Right lobe of liver (tissue), 6 donors: Measurements from ENCODE around the gene LLGL2. TPM values are rescaled to one million over a fixed set of nuclear protein-coding genes. Genes with fewer than 3 reads are reported as not detected.

ENCODE experiments used
- ATAC-seq, 4 donors: fragments of 200-7000 bp; cut with Tn5 transposase; one replicate each; pipeline ENCODE4 v1.9.1; 2020; ENCODE audit warnings: mild to moderate bottlenecking in 4 of 4, moderate library complexity in 4 of 4
- DNase-seq, 3 donors: peaks; one replicate each; pipeline ENCODE4 v3.0.0-alpha.2; 2020
- H3K27ac ChIP-seq, 3 donors: fragments of 200-600 bp; one replicate each; pipeline ENCODE4 v1.8.0; 2022
- H3K27me3 ChIP-seq, 2 donors: fragments of 200-600 bp; one replicate each; pipeline ENCODE4 v1.8.0; 2022
- H3K36me3 ChIP-seq, 4 donors: fragments of 200-600 bp; sonication (generic) in 1 of 4; one replicate each; pipeline versions ENCODE4 v1.5.1 to v1.8.0; 2017 to 2022; ENCODE audit warnings: control low read depth in 1 of 4
- H3K4me1 ChIP-seq, 4 donors: fragments of 200-600 bp; sonication (generic) in 1 of 4; one replicate each; pipeline versions ENCODE4 v1.5.1 to v1.8.0; 2017 to 2022; ENCODE audit warnings: control low read depth in 1 of 4
- H3K4me3 ChIP-seq, 3 donors: fragments of 200-600 bp; one replicate each; pipeline ENCODE4 v1.8.0; 2022
- H3K9me3 ChIP-seq, 4 donors: fragments of 200-600 bp; sonication (generic) in 1 of 4; one replicate each; pipeline versions ENCODE4 v1.5.1 to v1.8.0; 2017 to 2022; ENCODE audit warnings: control low read depth in 1 of 4
- POLR2A ChIP-seq: fragments of 450-650 bp; IDR thresholded peaks from one replicate; pipeline ENCODE4 v1.6.1; 2017; ENCODE audit warnings: antibody characterized with exemption, mild to moderate bottlenecking
- WGBS: methylation state at CpG from one replicate; pipeline ENCODE4 v1.1.6; 2018; ENCODE audit warnings: low coverage, low lambda C conversion rate; ENCODE audit not compliant: insufficient coverage; ENCODE audit errors: missing lambda C conversion rate; 5-methylcytosine and 5-hydroxymethylcytosine counted together
- intact Hi-C, 2 donors: fragments of 100-400 bp; cut with DNase I; formaldehyde crosslinking; loops; one replicate each; pipeline versions ENCODE4 v1.11.2 to v1.14.1; 2022
- total RNA-seq, 6 experiments: library from RNA; depleted of rRNA in 2 of 6; stranded (reverse); fragments of >200 nt in 2 of 6; fragmentation: NEBNext Ultra II Directional in 3 of 6; extraction: Animal tissue kit (Norgen Biotek cat#: 25700) in 3 of 6; gene quantifications; one replicate each; pipeline versions ENCODE4 v1.1.0 to v1.2.4, GENCODE V29; 2016 to 2023
- TF ChIP-seq, protein P1 (sequence below), 4 donors: fragments of 200-600 bp in 3 of 4; fragments of 450-650 bp in 1 of 4; IDR thresholded peaks; one replicate each; pipeline versions ENCODE4 v1.5.1 to v1.8.0; 2016 to 2022; ENCODE audit warnings: antibody characterized with exemption in 4 of 4, mild to moderate bottlenecking in 2 of 4
- donor health status: DM: no; HTN: yes; CAD: no.
- donor health status: DM: no; HTN: no; CAD: no.
- donor health status: DM: no; HTN: no; CAD: no.
- donor health status: DM: no; HTN: yes; CAD: no.
- donor health status: DM: no; HTN: yes; CAD: no.

Gene LLGL2
- total RNA-seq, 6 experiments from 2014 or later = 32.8 to 71.4 (median 44.6) TPM

DNA sequence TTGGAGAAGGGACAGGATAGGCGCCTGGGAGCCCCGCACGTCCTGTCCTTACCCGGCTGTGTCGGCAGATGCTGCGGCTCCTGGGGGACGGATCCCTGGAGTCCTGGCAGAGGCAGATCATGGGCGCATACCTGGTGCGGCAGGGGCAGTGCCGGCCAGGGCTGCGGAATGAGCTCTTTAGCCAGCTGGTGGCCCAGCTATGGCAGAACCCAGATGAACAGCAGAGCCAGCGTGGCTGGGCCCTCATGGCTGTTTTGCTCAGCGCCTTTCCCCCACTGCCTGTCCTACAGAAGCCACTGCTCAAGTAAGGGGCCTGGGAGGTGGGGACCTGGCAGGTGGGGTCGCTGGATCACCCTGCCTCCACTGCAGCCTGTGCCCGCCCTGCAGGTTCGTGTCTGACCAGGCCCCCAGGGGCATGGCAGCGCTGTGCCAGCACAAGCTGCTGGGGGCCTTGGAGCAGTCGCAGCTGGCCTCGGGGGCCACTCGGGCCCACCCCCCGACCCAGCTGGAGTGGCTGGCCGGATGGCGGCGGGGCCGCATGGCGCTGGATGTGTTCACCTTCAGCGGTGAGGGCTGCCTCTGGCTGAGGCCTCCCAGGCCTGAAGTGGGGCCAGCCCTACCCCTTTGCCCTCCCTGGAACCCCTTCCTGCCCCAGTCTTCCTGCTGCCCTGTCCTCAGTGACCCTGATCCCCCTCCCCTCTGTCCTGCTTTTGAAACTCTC lies 87.6 kb downstream of the LLGL2 start:
- Histone ChIP-seq H3K9me3 (no peaks in the 10 kb centered on the region), H3K36me3 (peaks cover 0 to 8% (median 0%) of the 10 kb centered on the region in 4 donors), H3K4me1 (peaks cover 0 to 12% (median 4%) of the 10 kb centered on the region in 4 donors), H3K4me3 (no peak overlapping the region), H3K27me3 (no peaks in the 10 kb centered on the region), H3K27ac (no peak overlapping the region)
- DNase-seq (no peak), ATAC-seq (no peak)
- WGBS = 60% methylated on average over 1 of the region's 27 CpGs
- intact Hi-C loops = no loop called here
- TF ChIP-seq, protein P1, sequence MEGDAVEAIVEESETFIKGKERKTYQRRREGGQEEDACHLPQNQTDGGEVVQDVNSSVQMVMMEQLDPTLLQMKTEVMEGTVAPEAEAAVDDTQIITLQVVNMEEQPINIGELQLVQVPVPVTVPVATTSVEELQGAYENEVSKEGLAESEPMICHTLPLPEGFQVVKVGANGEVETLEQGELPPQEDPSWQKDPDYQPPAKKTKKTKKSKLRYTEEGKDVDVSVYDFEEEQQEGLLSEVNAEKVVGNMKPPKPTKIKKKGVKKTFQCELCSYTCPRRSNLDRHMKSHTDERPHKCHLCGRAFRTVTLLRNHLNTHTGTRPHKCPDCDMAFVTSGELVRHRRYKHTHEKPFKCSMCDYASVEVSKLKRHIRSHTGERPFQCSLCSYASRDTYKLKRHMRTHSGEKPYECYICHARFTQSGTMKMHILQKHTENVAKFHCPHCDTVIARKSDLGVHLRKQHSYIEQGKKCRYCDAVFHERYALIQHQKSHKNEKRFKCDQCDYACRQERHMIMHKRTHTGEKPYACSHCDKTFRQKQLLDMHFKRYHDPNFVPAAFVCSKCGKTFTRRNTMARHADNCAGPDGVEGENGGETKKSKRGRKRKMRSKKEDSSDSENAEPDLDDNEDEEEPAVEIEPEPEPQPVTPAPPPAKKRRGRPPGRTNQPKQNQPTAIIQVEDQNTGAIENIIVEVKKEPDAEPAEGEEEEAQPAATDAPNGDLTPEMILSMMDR (IDR thresholded peaks at IDR 0.05) = no peak
- no peak for TF ChIP-seq POLR2A

DNA sequence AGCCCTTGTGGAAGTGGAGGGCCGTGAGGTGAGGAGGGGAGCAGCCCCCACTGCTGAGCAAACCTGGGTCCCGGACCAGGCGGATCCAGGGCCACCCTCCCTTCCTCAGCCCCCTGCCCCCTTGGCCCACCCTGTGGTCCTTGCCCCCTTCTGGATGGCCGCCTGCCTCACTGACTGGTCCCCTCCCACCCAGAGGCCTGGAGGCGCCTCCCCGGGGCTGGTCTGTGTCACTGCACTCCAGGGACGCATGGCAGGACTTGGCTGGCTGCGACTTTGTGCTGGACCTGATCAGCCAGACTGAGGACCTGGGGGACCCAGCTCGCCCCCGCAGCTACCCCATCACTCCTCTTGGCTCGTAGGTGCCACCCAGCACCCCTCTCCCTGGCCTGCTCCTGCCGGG lies 88.5 kb downstream of the LLGL2 start:
- WGBS = no CpG with 5 or more reads among the region's 12 CpGs

GRCh38 chr17:75614556-75615270 lies 89.2 kb downstream of the LLGL2 start:
- no peak overlapping the region for H3K4me3 ChIP-seq
- H3K9me3 ChIP-seq = no peaks in the 10 kb centered on the region
- ATAC-seq = peak in 2 of 4 donors; percentile 2 to 50
- no peak for TF ChIP-seq POLR2A
- TF ChIP-seq, protein P1 (IDR thresholded peaks at IDR 0.05) = no peak
- H3K36me3 ChIP-seq = peaks cover 0 to 13% (median 0%) of the 10 kb centered on the region in 4 donors
- H3K27ac ChIP-seq = no peak overlapping the region
- peaks cover 0 to 12% (median 4%) of the 10 kb centered on the region in 4 donors for H3K4me1 ChIP-seq
- H3K27me3 ChIP-seq = no peaks in the 10 kb centered on the region
- 65% methylated on average over 6 of the region's 19 CpGs for WGBS
- DNase-seq = no peak
- intact Hi-C loops = no loop called here

More for the DNA sequence above, 88.5 kb downstream of the LLGL2 start:
- H3K27ac ChIP-seq = no peak overlapping the region
- no peaks in the 10 kb centered on the region for H3K27me3 ChIP-seq
- ATAC-seq (no peak), DNase-seq (no peak)
- TF ChIP-seq, protein P1 (IDR thresholded peaks at IDR 0.05) = no peak
- TF ChIP-seq POLR2A = no peak
- peaks cover 0 to 13% (median 0%) of the 10 kb centered on the region in 4 donors for H3K36me3 ChIP-seq
- peaks cover 0 to 12% (median 4%) of the 10 kb centered on the region in 4 donors for H3K4me1 ChIP-seq
- H3K9me3 ChIP-seq = no peaks in the 10 kb centered on the region
- H3K4me3 ChIP-seq = no peak overlapping the region
- intact Hi-C loops = no loop called here

DNA sequence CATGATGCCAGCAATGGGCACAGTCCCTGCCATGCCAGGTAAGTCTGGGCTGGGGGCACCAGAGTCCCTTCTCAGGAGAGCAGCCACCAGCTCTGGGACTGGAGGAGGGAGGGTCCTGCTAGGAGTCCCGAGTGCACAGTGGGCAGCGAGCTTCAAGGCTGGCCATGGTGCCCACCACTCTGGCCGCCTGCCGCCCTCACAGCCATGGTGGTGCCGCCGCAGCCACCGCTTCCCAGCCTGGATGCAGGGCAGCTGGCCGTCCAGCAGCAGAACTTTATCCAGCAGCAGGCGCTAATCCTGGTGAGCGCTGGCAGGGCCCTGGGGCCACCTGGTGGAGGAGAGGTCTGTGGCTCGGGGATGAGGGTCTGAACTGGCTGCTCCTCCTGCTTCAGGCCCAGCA lies 89.8 kb downstream of the LLGL2 start:
- Histone ChIP-seq H3K36me3 (peaks cover 0 to 13% (median 0%) of the 10 kb centered on the region in 4 donors), H3K4me3 (no peak overlapping the region), H3K27me3 (no peaks in the 10 kb centered on the region), H3K9me3 (no peaks in the 10 kb centered on the region), H3K27ac (no peak overlapping the region), H3K4me1 (peaks cover 0 to 9% (median 3%) of the 10 kb centered on the region in 4 donors)
- ATAC-seq (no peak), DNase-seq (no peak)
- 81% methylated on average over 3 of the region's 11 CpGs for WGBS
- intact Hi-C loops = no loop called here
- TF ChIP-seq, protein P1 (IDR thresholded peaks at IDR 0.05) = no peak
- no peak for TF ChIP-seq POLR2A
